Measurements from ENCODE around the gene SIRT2.

SIRT2 gene

DNA sequence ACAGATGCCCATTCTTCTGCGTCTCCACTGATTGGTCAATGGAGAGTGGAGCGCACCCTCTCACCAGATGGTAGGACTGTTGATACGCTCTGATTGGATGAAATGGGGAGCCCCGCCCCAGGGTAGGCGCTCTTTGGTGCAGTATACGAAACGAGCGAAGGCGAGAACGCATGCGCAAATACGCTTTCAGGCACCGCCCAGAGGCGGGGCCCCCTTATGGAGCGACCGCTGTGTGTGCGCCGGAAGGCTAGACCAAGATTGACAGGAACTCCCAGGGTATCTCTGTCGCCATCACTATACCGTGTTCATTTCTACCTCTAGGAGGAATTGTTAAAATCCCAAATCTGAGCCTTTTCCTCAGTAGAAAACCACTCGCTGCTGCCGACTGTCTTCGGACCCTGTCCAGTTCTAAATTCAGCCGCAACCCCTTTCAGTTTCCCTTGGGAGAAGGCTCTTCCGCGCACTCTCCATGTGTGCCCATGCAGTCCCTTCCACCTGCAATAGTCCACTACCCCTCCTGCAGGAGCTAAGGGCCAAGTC is 48.9 kb downstream of the SIRT2 start:
- H3K36me3 ChIP-seq (ENCODE audit: control insufficient read depth in 2 of 2, insufficient read depth in 2 of 2, low read length in 2 of 2) = peaks cover 19 to 20% of the 10 kb centered on the region in 2 donors
- peak overlapping the region; percentile 53 to 90 for H3K4me3 ChIP-seq (ENCODE audit: low read length in 2 of 2)
- peak overlapping the region; percentile 68 to 85 for H3K9ac ChIP-seq (ENCODE audit: low read length in 2 of 2)
- peak overlapping the region; percentile 99 for H3K27ac ChIP-seq (ENCODE audit: low read length)
- peaks cover 49% of the 10 kb centered on the region for H3K4me1 ChIP-seq (ENCODE audit: control insufficient read depth, insufficient read depth, low read length)
- H3K27me3 ChIP-seq (ENCODE audit: control insufficient read depth in 1 of 2, insufficient read depth in 2 of 2, low read length in 2 of 2) = no peaks in the 10 kb centered on the region
- no peaks in the 10 kb centered on the region for H3K9me3 ChIP-seq (ENCODE audit: control insufficient read depth in 2 of 2, low read length in 2 of 2)

- Histone ChIP-seq H3K9me3 (ENCODE audit: control insufficient read depth in 2 of 2, low read length in 2 of 2) (no peaks in the 10 kb centered on the region), H3K9ac (ENCODE audit: low read length in 2 of 2) (peak within 1 kb of the TSS; percentile 80 to 85), H3K27me3 (ENCODE audit: control insufficient read depth in 1 of 2, insufficient read depth in 2 of 2, low read length in 2 of 2) (no peaks in the 10 kb centered on the region), H3K36me3 (ENCODE audit: control insufficient read depth in 2 of 2, insufficient read depth in 2 of 2, low read length in 2 of 2) (peaks cover 23 to 25% of the 10 kb centered on the region in 2 donors), H3K27ac (ENCODE audit: low read length) (peak within 1 kb of the TSS; percentile 99), H3K4me3 (ENCODE audit: low read length in 2 of 2) (peak within 1 kb of the TSS; percentile 74 to 90), H3K4me1 (ENCODE audit: control insufficient read depth, insufficient read depth, low read length) (peaks cover 52% of the 10 kb centered on the region)
These were observed 49.5 kb downstream of the SIRT2 start, which contains the start of gene HNRNPL for GRCh38 chr19:38849860-38850435. TSS of gene HNRNPL (minus strand) at chr19:38849986. CDS start at chr19:38849966, 20 bp downstream.

DNA sequence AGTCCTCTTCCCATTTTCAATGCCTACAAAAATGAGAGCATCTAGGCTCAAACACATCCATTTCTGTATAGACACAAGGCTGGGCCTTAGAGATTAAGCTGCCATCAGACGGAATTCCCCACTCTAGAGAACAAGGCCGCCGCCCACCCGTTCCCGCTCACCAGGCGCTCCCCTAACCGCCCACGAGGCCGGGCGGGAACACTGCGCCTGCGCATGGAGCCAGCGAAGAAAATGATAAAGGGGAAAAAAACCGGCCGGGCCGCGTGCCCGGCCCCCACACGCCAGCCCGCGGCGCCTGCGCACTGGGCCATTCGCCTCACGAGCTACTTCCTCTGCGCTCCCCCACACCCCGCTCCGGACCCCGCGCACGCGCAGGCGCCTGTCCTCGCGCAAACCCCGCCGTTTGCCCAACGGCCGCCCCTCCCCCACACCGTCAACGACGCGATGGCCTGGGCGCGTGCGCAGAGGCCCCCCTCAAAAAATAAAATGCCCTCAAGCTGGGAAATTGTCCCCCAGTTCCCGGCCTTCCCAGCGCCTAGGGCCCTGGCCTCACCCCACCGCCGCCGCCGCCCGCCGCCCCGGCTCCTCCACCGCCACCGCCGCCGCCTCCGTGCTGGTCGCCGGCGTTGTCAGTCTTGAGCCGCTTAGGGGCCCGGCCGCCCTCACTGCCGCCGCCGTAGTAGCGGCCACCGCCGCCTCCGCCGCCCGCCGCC is 50.1 kb downstream of the SIRT2 start:
- Histone ChIP-seq H3K9ac (ENCODE audit: low read length in 2 of 2) (peak overlapping the region; percentile 60 to 80), H3K4me3 (ENCODE audit: low read length in 2 of 2) (peak overlapping the region; percentile 74 to 76), H3K4me1 (ENCODE audit: control insufficient read depth, insufficient read depth, low read length) (peaks cover 54% of the 10 kb centered on the region), H3K27ac (ENCODE audit: low read length) (peak overlapping the region; percentile 99), H3K36me3 (ENCODE audit: control insufficient read depth in 2 of 2, insufficient read depth in 2 of 2, low read length in 2 of 2) (peaks cover 28 to 32% of the 10 kb centered on the region in 2 donors), H3K27me3 (ENCODE audit: control insufficient read depth in 1 of 2, insufficient read depth in 2 of 2, low read length in 2 of 2) (no peaks in the 10 kb centered on the region), H3K9me3 (ENCODE audit: control insufficient read depth in 2 of 2, low read length in 2 of 2) (no peaks in the 10 kb centered on the region)

- Histone ChIP-seq H3K27me3 (ENCODE audit: control insufficient read depth in 1 of 2, insufficient read depth in 2 of 2, low read length in 2 of 2) (no peaks in the 10 kb centered on the region), H3K4me1 (ENCODE audit: control insufficient read depth, insufficient read depth, low read length) (peaks cover 54% of the 10 kb centered on the region), H3K27ac (ENCODE audit: low read length) (peak overlapping the region; percentile 99), H3K4me3 (ENCODE audit: low read length in 2 of 2) (peak overlapping the region; percentile 74 to 76), H3K36me3 (ENCODE audit: control insufficient read depth in 2 of 2, insufficient read depth in 2 of 2, low read length in 2 of 2) (peaks cover 36 to 39% of the 10 kb centered on the region in 2 donors), H3K9me3 (ENCODE audit: control insufficient read depth in 2 of 2, low read length in 2 of 2) (no peaks in the 10 kb centered on the region), H3K9ac (ENCODE audit: low read length in 2 of 2) (peak overlapping the region; percentile 60 to 80)
These were observed 50.9 kb downstream of the SIRT2 start for GRCh38 chr19:38848299-38849146.

- no peak overlapping the region for H3K27ac ChIP-seq (ENCODE audit: low read length)
- H3K9ac ChIP-seq (ENCODE audit: low read length in 2 of 2) = no peak overlapping the region
- H3K4me3 ChIP-seq (ENCODE audit: low read length in 2 of 2) = no peak overlapping the region
- no peaks in the 10 kb centered on the region for H3K27me3 ChIP-seq (ENCODE audit: control insufficient read depth in 1 of 2, insufficient read depth in 2 of 2, low read length in 2 of 2)
- peaks cover 46% of the 10 kb centered on the region for H3K4me1 ChIP-seq (ENCODE audit: control insufficient read depth, insufficient read depth, low read length)
- H3K36me3 ChIP-seq (ENCODE audit: control insufficient read depth in 2 of 2, insufficient read depth in 2 of 2, low read length in 2 of 2) = peaks cover 58 to 63% of the 10 kb centered on the region in 2 donors
- no peaks in the 10 kb centered on the region for H3K9me3 ChIP-seq (ENCODE audit: control insufficient read depth in 2 of 2, low read length in 2 of 2)
These were observed 53.3 kb downstream of the SIRT2 start for GRCh38 chr19:38846097-38846496.

GRCh38 chr19:38845374-38846024 is 53.9 kb downstream of the SIRT2 start:
- H3K9ac ChIP-seq (ENCODE audit: low read length in 2 of 2) = no peak overlapping the region
- H3K36me3 ChIP-seq (ENCODE audit: control insufficient read depth in 2 of 2, insufficient read depth in 2 of 2, low read length in 2 of 2) = peaks cover 64 to 69% of the 10 kb centered on the region in 2 donors
- no peak overlapping the region for H3K27ac ChIP-seq (ENCODE audit: low read length)
- peaks cover 41% of the 10 kb centered on the region for H3K4me1 ChIP-seq (ENCODE audit: control insufficient read depth, insufficient read depth, low read length)
- no peaks in the 10 kb centered on the region for H3K27me3 ChIP-seq (ENCODE audit: control insufficient read depth in 1 of 2, insufficient read depth in 2 of 2, low read length in 2 of 2)
- no peak overlapping the region for H3K4me3 ChIP-seq (ENCODE audit: low read length in 2 of 2)
- H3K9me3 ChIP-seq (ENCODE audit: control insufficient read depth in 2 of 2, low read length in 2 of 2) = no peaks in the 10 kb centered on the region

DNA sequence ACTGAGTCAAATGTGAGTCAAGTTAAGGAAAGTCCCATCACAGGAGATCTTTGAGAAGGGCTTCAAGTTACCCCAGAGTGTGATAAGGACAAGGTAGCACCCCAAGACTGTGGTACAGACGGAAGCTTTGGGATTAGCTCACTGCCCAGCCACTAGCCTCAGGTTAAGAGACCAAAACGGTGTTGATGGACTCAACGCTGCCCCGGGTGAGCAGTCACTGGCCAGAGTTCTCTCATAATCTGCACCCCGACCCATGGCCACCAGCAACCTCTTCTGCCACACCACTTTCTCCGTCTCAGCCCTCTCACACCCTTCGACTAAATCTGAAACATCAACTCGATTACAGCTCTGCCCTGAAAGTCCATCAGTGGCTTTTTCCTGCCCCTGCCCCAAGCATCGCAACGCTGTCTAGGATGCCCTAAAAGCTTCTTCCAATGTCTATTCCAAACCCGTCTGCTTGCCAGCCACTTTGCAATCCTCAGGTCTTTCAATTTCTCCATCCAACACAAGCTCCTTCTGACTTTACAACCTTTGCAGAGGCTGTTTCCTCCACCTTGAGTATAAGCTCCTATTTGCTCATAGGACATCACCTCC is 55.2 kb downstream of the SIRT2 start:
- no peak overlapping the region for H3K9ac ChIP-seq (ENCODE audit: low read length in 2 of 2)
- H3K9me3 ChIP-seq (ENCODE audit: control insufficient read depth in 2 of 2, low read length in 2 of 2) = no peaks in the 10 kb centered on the region
- H3K27me3 ChIP-seq (ENCODE audit: control insufficient read depth in 1 of 2, insufficient read depth in 2 of 2, low read length in 2 of 2) = no peaks in the 10 kb centered on the region
- H3K4me3 ChIP-seq (ENCODE audit: low read length in 2 of 2) = no peak overlapping the region
- peaks cover 75% of the 10 kb centered on the region in 2 donors for H3K36me3 ChIP-seq (ENCODE audit: control insufficient read depth in 2 of 2, insufficient read depth in 2 of 2, low read length in 2 of 2)
- H3K4me1 ChIP-seq (ENCODE audit: control insufficient read depth, insufficient read depth, low read length) = peaks cover 38% of the 10 kb centered on the region
- no peak overlapping the region for H3K27ac ChIP-seq (ENCODE audit: low read length)

GRCh38 chr19:38843175-38843758 is 56.2 kb downstream of the SIRT2 start:
- Histone ChIP-seq H3K36me3 (ENCODE audit: control insufficient read depth in 2 of 2, insufficient read depth in 2 of 2, low read length in 2 of 2) (peaks cover 84% of the 10 kb centered on the region in 2 donors), H3K9me3 (ENCODE audit: control insufficient read depth in 2 of 2, low read length in 2 of 2) (no peaks in the 10 kb centered on the region), H3K27me3 (ENCODE audit: control insufficient read depth in 1 of 2, insufficient read depth in 2 of 2, low read length in 2 of 2) (no peaks in the 10 kb centered on the region), H3K9ac (ENCODE audit: low read length in 2 of 2) (no peak overlapping the region), H3K4me3 (ENCODE audit: low read length in 2 of 2) (no peak overlapping the region), H3K27ac (ENCODE audit: low read length) (no peak overlapping the region), H3K4me1 (ENCODE audit: control insufficient read depth, insufficient read depth, low read length) (peaks cover 29% of the 10 kb centered on the region)

DNA sequence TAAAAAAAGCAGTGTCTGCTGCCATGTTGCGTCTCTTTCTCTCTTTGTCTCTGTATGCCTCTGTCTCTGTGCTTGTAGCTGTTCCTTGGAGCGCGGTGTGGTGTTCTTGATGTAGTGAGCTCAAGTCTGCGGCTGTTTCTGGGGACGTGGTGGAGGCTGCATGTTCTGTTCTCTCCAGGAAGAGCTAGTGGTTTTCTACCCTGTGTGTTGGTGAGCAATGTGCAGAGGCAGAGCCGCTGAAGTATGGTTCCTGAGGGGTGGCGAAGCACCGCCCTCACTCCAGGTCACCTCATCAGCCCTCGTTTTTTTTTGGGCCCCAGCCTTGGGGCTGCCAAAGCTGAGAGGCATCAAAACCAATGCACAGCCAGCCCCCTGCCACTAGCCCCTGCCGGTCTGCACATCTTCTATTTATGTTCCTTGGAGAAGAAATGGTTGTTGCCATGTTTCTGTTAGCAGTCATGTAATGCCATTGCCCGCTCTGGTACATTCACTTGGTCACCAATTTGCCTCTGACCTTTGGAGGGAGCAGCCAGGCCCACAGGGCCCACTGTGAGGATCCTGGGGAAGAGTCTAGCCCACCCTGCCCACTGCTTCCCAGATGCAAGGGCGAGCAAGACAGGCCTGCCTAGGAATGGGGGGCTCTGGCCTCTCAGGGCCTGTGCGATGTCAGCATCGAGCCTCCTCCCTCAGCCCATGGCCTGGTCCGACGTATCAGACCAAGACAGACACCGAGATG is 56.8 kb downstream of the SIRT2 start:
- Histone ChIP-seq H3K27ac (ENCODE audit: low read length) (no peak overlapping the region), H3K36me3 (ENCODE audit: control insufficient read depth in 2 of 2, insufficient read depth in 2 of 2, low read length in 2 of 2) (peaks cover 89% of the 10 kb centered on the region in 2 donors), H3K9ac (ENCODE audit: low read length in 2 of 2) (no peak overlapping the region), H3K4me3 (ENCODE audit: low read length in 2 of 2) (no peak overlapping the region), H3K27me3 (ENCODE audit: control insufficient read depth in 1 of 2, insufficient read depth in 2 of 2, low read length in 2 of 2) (no peaks in the 10 kb centered on the region), H3K9me3 (ENCODE audit: control insufficient read depth in 2 of 2, low read length in 2 of 2) (no peaks in the 10 kb centered on the region), H3K4me1 (ENCODE audit: control insufficient read depth, insufficient read depth, low read length) (peaks cover 23% of the 10 kb centered on the region)
